B cell (primary cell): ENCODE measurements around the gene RHOBTB3. TPM values are rescaled to one million over a fixed set of nuclear protein-coding genes. Genes with fewer than 3 reads are reported as not detected.

Experiments
- ATAC-seq: fragments of 200-7000 bp; cut with Tn5 transposase; one replicate; pipeline ENCODE4 v1.10.0; 2021; ENCODE audit warnings: low read depth, mild to moderate bottlenecking, moderate number of reproducible peaks, moderate library complexity
- CTCF ChIA-PET: fragments of 350-600 bp; sonication (Branson Sonifier 250); formaldehyde crosslinking; loops from one replicate; lab custom pipeline; 2021; ENCODE audit warnings: antibody characterized with exemption, inconsistent platforms; lab: Charles Lee
- POLR2A ChIA-PET: fragments of 350-600 bp; sonication (Branson Sonifier 250); formaldehyde crosslinking; loops from one replicate; lab custom pipeline; 2021; ENCODE audit warnings: antibody characterized with exemption; lab: Charles Lee
- DNase-seq: peaks from one replicate; pipeline ENCODE4 v3.0.0; 2013
- H2AFZ ChIP-seq: 2 replicates; pipeline ENCODE4 v1.6.1; 2012; ENCODE audit warnings: mild to moderate bottlenecking, low read depth, low read length; ENCODE audit not compliant: insufficient read depth, poor library complexity, severe bottlenecking
- H3K27ac ChIP-seq, 2 donors: 1 replicate in 1 of 2; 2 replicates in 1 of 2; pipeline ENCODE4 v1.5.1; 2012 to 2013; ENCODE audit warnings: low read length in 2 of 2, mild to moderate bottlenecking in 2 of 2, moderate library complexity in 1 of 2
- H3K27me3 ChIP-seq, 4 experiments: fragments of 200-600 bp in 1 of 4; sonication (generic) in 1 of 4; replicated peaks in 1 of 4; 1 replicate in 2 of 4; 2 replicates in 2 of 4; pipeline versions ENCODE4 v1.6.1 to v1.7.0; 2013 to 2016; ENCODE audit warnings: low read length in 3 of 4, mild to moderate bottlenecking in 2 of 4, mixed read lengths in 1 of 4, moderate library complexity in 1 of 4; ENCODE audit not compliant: insufficient read depth in 4 of 4, control insufficient read depth in 3 of 4; ENCODE audit errors: control extremely low read depth in 1 of 4
- H3K36me3 ChIP-seq, 2 experiments: replicated peaks in 1 of 2; 1 replicate in 1 of 2; 2 replicates in 1 of 2; pipeline versions ENCODE4 v1.6.1 to v1.7.1; 2013; ENCODE audit warnings: low read length in 1 of 2; ENCODE audit not compliant: insufficient read depth in 2 of 2, control insufficient read depth in 1 of 2; ENCODE audit errors: control extremely low read depth in 1 of 2, extremely low read depth in 1 of 2
- H3K4me1 ChIP-seq, 2 donors: fragments of 200-600 bp in 1 of 2; sonication (generic) in 1 of 2; 1 replicate in 1 of 2; 2 replicates in 1 of 2; pipeline versions ENCODE4 v1.5.1 to v1.6.1; 2013 to 2017; ENCODE audit warnings: low read length in 2 of 2; ENCODE audit not compliant: control insufficient read depth in 2 of 2, insufficient read depth in 2 of 2
- H3K4me2 ChIP-seq: replicated peaks from 2 replicates; pipeline ENCODE3; 2012; ENCODE audit warnings: mild to moderate bottlenecking, low read depth, low read length; ENCODE audit not compliant: poor library complexity, severe bottlenecking
- H3K4me3 ChIP-seq, 5 experiments: fragments of 200-600 bp in 1 of 5; sonication (generic) in 1 of 5; 1 replicate in 3 of 5; 2 replicates in 2 of 5; pipeline versions ENCODE4 v1.5.1 to v1.7.0; 2011 to 2016; ENCODE audit warnings: low read length in 4 of 5, mild to moderate bottlenecking in 4 of 5, low read depth in 2 of 5, control low read depth in 1 of 5, moderate library complexity in 1 of 5; ENCODE audit not compliant: insufficient read depth in 1 of 5; ENCODE audit errors: control extremely low read depth in 1 of 5, extremely low read depth in 1 of 5
- H3K79me2 ChIP-seq: fragments of 200-600 bp; sonication (generic); one replicate; pipeline ENCODE4 v1.6.0; 2016; ENCODE audit warnings: low read length; ENCODE audit not compliant: control insufficient read depth, insufficient read depth
- H3K9ac ChIP-seq: fragments of 200-600 bp; sonication (generic); 2 replicates; pipeline ENCODE4 v1.6.1; 2017; ENCODE audit warnings: mild to moderate bottlenecking, low read length, moderate library complexity
- H3K9me3 ChIP-seq, 3 donors: one replicate each; pipeline versions ENCODE4 v1.6.1 to v1.7.1; 2013; ENCODE audit warnings: low read length in 2 of 3; ENCODE audit not compliant: control insufficient read depth in 2 of 3, insufficient read depth in 1 of 3; ENCODE audit errors: control extremely low read depth in 1 of 3
- H4K20me1 ChIP-seq: 2 replicates; pipeline ENCODE4 v1.6.0; 2012; ENCODE audit warnings: mild to moderate bottlenecking, low read length; ENCODE audit not compliant: insufficient read depth, control insufficient read depth, poor library complexity, severe bottlenecking
- H3K27ac Mint-ChIP-seq: one replicate; pipeline ENCODE4 v1.8.0; 2021; ENCODE audit warnings: mixed read lengths
- H3K27me3 Mint-ChIP-seq: one replicate; pipeline ENCODE4 v1.8.0; 2021; ENCODE audit warnings: mixed read lengths
- H3K4me1 Mint-ChIP-seq: one replicate; pipeline ENCODE4 v1.8.0; 2021; ENCODE audit warnings: mixed read lengths
- H3K4me3 Mint-ChIP-seq: one replicate; pipeline ENCODE4 v1.8.0; 2021; ENCODE audit warnings: mixed read lengths
- H3K9me3 Mint-ChIP-seq: one replicate; pipeline ENCODE4 v1.8.0; 2022; ENCODE audit warnings: mixed read lengths; ENCODE audit not compliant: insufficient read depth
- CTCF ChIP-seq: fragments of 200-600 bp; IDR thresholded peaks from one replicate; pipeline ENCODE4 v1.8.0; 2022; ENCODE audit warnings: antibody characterized with exemption, mild to moderate bottlenecking
- EZH2 ChIP-seq: IDR thresholded peaks from 2 replicates; pipeline ENCODE4 v1.6.1; 2012; ENCODE audit warnings: borderline replicate concordance, low read depth, mild to moderate bottlenecking, moderate library complexity, low read length; ENCODE audit not compliant: insufficient read depth, poor library complexity, severe bottlenecking
- WGBS: methylation state at CpG from one replicate; pipeline ENCODE4 v1.1.5; 2013; ENCODE audit warnings: missing lambda C conversion rate; ENCODE audit not compliant: insufficient coverage; 5-methylcytosine and 5-hydroxymethylcytosine counted together
- intact Hi-C: fragments of 100-400 bp; cut with micrococcal nuclease; formaldehyde crosslinking; loops from one replicate; pipeline ENCODE4 v1.10.0; 2022
- polyA plus RNA-seq: library from polyadenylated mRNA; depleted of rRNA; stranded (reverse); fragments of >200 nt; gene quantifications from 2 replicates; pipeline ENCODE4 v1.2.3, GENCODE V29; 2012
- total RNA-seq, 2 donors: library from RNA; stranded (reverse); fragments of 120-200 nt in 1 of 2; gene quantifications; 1 replicate in 1 of 2; 2 replicates in 1 of 2; pipeline versions ENCODE4 v1.2.3 to v1.2.4, GENCODE V29; 2013 to 2022

Gene RHOBTB3
- total and polyA plus RNA-seq, 2 donors (not counting 1 experiment from before 2014, with no cell fraction given), result 1.7 to 5.0 TPM

- peak overlapping the region; percentile 95 for H3K9ac ChIP-seq
- TF ChIP-seq EZH2, result no peak
- no peak for TF ChIP-seq CTCF
- H3K27me3 ChIP-seq, result no peaks in the 10 kb centered on the region
- H3K9me3 Mint-ChIP-seq, result no peaks in the 10 kb centered on the region
- H3K27me3 Mint-ChIP-seq, result no peaks in the 10 kb centered on the region
- ATAC-seq (peak; percentile 73), DNase-seq (peak; percentile 84)
- H3K36me3 ChIP-seq, result peaks cover 0 to 2% of the 10 kb centered on the region in 2 experiments
- peak overlapping the region; percentile 87 for H2AFZ ChIP-seq
- peak overlapping the region; percentile 99 for H3K4me3 Mint-ChIP-seq
- peaks cover 47% of the 10 kb centered on the region for H3K79me2 ChIP-seq
- H3K4me1 ChIP-seq, result peaks cover 58 to 65% of the 10 kb centered on the region in 2 donors
- H3K9me3 ChIP-seq, result no peaks in the 10 kb centered on the region
- WGBS, result 0% methylated on average over 19 of the region's 19 CpGs
- intact Hi-C loops, result loop anchor here (1.0 to 5.0 kb wide), 8 partner anchors 13 to 267 kb away; partner anchors contain the start of genes ARSK, ELL2 and SKIC3
- H4K20me1 ChIP-seq, result no peaks in the 10 kb centered on the region
- CTCF ChIA-PET, result interaction anchor here (1.0 to 11.9 kb wide), 8 partner anchors 9 to 175 kb away, joined by 3 to 181 read pairs (median 5); partner anchors contain the start of gene RFESD
- peak overlapping the region; percentile 80 for H3K4me2 ChIP-seq
- peak overlapping the region; percentile 99 for H3K27ac Mint-ChIP-seq
- POLR2A ChIA-PET, result interaction anchor here (1.0 to 3.9 kb wide), 5 partner anchors 10 to 60 kb away, joined by 3 to 36 read pairs (median 5); no protein-coding TSS in a partner anchor
- peaks cover 75% of the 10 kb centered on the region for H3K4me1 Mint-ChIP-seq
- H3K27ac ChIP-seq, result peak overlapping the region; percentile 65 to 90
- H3K4me3 ChIP-seq, result peak overlapping the region; percentile 70 to 100 (median 97)
Observed at GRCh38 chr5:95822043-95822541, 91.0 kb downstream of the RHOBTB3 start.

GRCh38 chr5:95822542-95823181 lies 91.5 kb downstream of the RHOBTB3 start, which contains the start of gene GLRX:
TSS of gene GLRX (minus strand) at chr5:95822726. CDS start at chr5:95822662, 64 bp downstream.
- H3K9me3 ChIP-seq, result no peaks in the 10 kb centered on the region
- ATAC-seq (peak; percentile 41), DNase-seq (peak; percentile 63)
- peak within 1 kb of the TSS; percentile 87 for H2AFZ ChIP-seq
- ChIA-PET CTCF (interaction anchor here (1.0 to 11.9 kb wide), 7 partner anchors 9 to 176 kb away, joined by 3 to 181 read pairs (median 6); partner anchors contain the start of gene RFESD), POLR2A (interaction anchor here (1.0 to 3.9 kb wide), 5 partner anchors 10 to 60 kb away, joined by 3 to 36 read pairs (median 5); no protein-coding TSS in a partner anchor)
- peak within 1 kb of the TSS; percentile 95 for H3K9ac ChIP-seq
- Mint-ChIP-seq H3K4me1 (peaks cover 70% of the 10 kb centered on the region), H3K9me3 (no peaks in the 10 kb centered on the region), H3K4me3 (peak within 1 kb of the TSS; percentile 99), H3K27me3 (no peaks in the 10 kb centered on the region), H3K27ac (peak within 1 kb of the TSS; percentile 99)
- peak within 1 kb of the TSS; percentile 67 to 90 for H3K27ac ChIP-seq
- peaks cover 42% of the 10 kb centered on the region for H3K79me2 ChIP-seq
- intact Hi-C loops, result loop anchor here (1.0 to 5.0 kb wide), 8 partner anchors 13 to 268 kb away; partner anchors contain the start of genes ARSK, ELL2 and SKIC3
- 0% methylated on average over 8 of the region's 8 CpGs for WGBS
- peak within 1 kb of the TSS; percentile 70 to 100 (median 97) for H3K4me3 ChIP-seq
- peak within 1 kb of the TSS; percentile 80 for H3K4me2 ChIP-seq
- H4K20me1 ChIP-seq, result no peaks in the 10 kb centered on the region
- H3K36me3 ChIP-seq, result no peaks in the 10 kb centered on the region
- TF ChIP-seq CTCF (no peak), EZH2 (no peak)
- H3K4me1 ChIP-seq, result peaks cover 52 to 59% of the 10 kb centered on the region in 2 donors
- no peaks in the 10 kb centered on the region for H3K27me3 ChIP-seq
